SU-DHL-6 (cell line): Measurements from ENCODE around the gene CRYGN.
A peak's percentile ranks its signal among the peaks of the same experiment; 100 is the strongest.

ENCODE experiments used
- H2AFZ ChIP-seq: fragments of 200-600 bp; sonication (generic); 2 replicates; pipeline ENCODE4 v1.6.1; 2014; ENCODE audit warnings: low read depth, mild to moderate bottlenecking, moderate library complexity, mixed read lengths, antibody characterized with exemption, low read length; ENCODE audit not compliant: severe bottlenecking
- H3F3A ChIP-seq: fragments of 200-600 bp; shearing (Covaris generic); 2 replicates; pipeline ENCODE4 v1.6.0; 2016; ENCODE audit warnings: antibody characterized with exemption, mild to moderate bottlenecking; ENCODE audit not compliant: insufficient read depth
- H3K27ac ChIP-seq: fragments of 200-600 bp; sonication (generic); 2 replicates; pipeline ENCODE4 v1.5.1; 2016; ENCODE audit warnings: low read depth, mild to moderate bottlenecking, low read length, moderate library complexity, mixed read lengths
- H3K27me3 ChIP-seq: fragments of 200-600 bp; sonication (generic), shearing (Covaris generic); 2 replicates; pipeline ENCODE4 v1.6.0; 2014; ENCODE audit warnings: mild to moderate bottlenecking, low read length
- H3K36me3 ChIP-seq: fragments of 200-600 bp; sonication (generic); 2 replicates; pipeline ENCODE4 v1.6.1; 2014; ENCODE audit warnings: mild to moderate bottlenecking, low read length, mixed read lengths
- H3K4me2 ChIP-seq: fragments of 300-600, 200-600 bp; shearing (Covaris generic), sonication (generic); 2 replicates; pipeline ENCODE4 v1.6.0; 2014; ENCODE audit warnings: low read length, low read depth, mild to moderate bottlenecking; ENCODE audit not compliant: poor library complexity, severe bottlenecking
- H3K4me3 ChIP-seq: fragments of 200-600 bp; sonication (generic); 2 replicates; pipeline ENCODE4 v1.5.1; 2014; ENCODE audit warnings: antibody characterized with exemption, low read length, mild to moderate bottlenecking, mixed read lengths; ENCODE audit not compliant: insufficient read depth, poor library complexity, severe bottlenecking
- H3K79me2 ChIP-seq: fragments of 200-600 bp; sonication (generic); 2 replicates; pipeline ENCODE4 v1.6.1; 2014; ENCODE audit warnings: mild to moderate bottlenecking, low read length, moderate library complexity; ENCODE audit not compliant: insufficient read depth
- H3K9ac ChIP-seq: fragments of 200-600 bp; sonication (generic); 2 replicates; pipeline ENCODE4 v1.7.0; 2014; ENCODE audit warnings: mild to moderate bottlenecking, low read length
- H3K9me2 ChIP-seq: fragments of 200-600 bp; sonication (generic); replicated peaks from 2 replicates; pipeline ENCODE4 v1.6.1; 2014; ENCODE audit warnings: low read length; ENCODE audit not compliant: insufficient read depth
- H3K9me3 ChIP-seq: fragments of 200-600 bp; sonication (generic); 2 replicates; pipeline ENCODE4 v1.6.1; 2014; ENCODE audit warnings: low read length, mixed read lengths; ENCODE audit not compliant: insufficient read depth
- H4K20me1 ChIP-seq: fragments of 200-600 bp; sonication (generic); 2 replicates; pipeline ENCODE4 v1.6.1; 2014; ENCODE audit warnings: low read depth, mild to moderate bottlenecking, antibody characterized with exemption, low read length, moderate library complexity, mixed read lengths
- CTCF ChIP-seq: fragments of 200-600 bp; sonication (generic); IDR thresholded peaks from one replicate; pipeline ENCODE4 v1.5.1; 2017; ENCODE audit warnings: antibody characterized with exemption, mild to moderate bottlenecking, low read length, moderate library complexity; ENCODE audit not compliant: insufficient read depth, poor library complexity, severe bottlenecking
- EZH2phosphoT487 ChIP-seq: fragments of 200-600 bp; sonication (generic), shearing (Covaris generic); conservative IDR thresholded peaks from 2 replicates; pipeline ENCODE4 v1.6.1; 2018; ENCODE audit warnings: mild to moderate bottlenecking, antibody characterized with exemption, low read length, moderate library complexity, mixed read lengths

Gene CRYGN

GRCh38 chr7:151383638-151384351, 56.1 kb downstream of the CRYGN start:
- Histone ChIP-seq H3K27ac (no peak overlapping the region), H3K36me3 (no peaks in the 10 kb centered on the region), H2AFZ (no peak overlapping the region), H3K4me2 (no peak overlapping the region), H3K4me3 (no peak overlapping the region), H3F3A (0 out of 2 replicates have a peak, but pooled peaks cover 3% of the 10 kb centered on the region), H4K20me1 (no peaks in the 10 kb centered on the region), H3K9me2 (no peaks in the 10 kb centered on the region), H3K9ac (no peak overlapping the region), H3K27me3 (no peaks in the 10 kb centered on the region), H3K9me3 (no peaks in the 10 kb centered on the region), H3K79me2 (no peaks in the 10 kb centered on the region)
- TF ChIP-seq CTCF (no peak), EZH2phosphoT487 (no peak)

- 0 out of 2 replicates have a peak, but pooled peaks cover 3% of the 10 kb centered on the region for H3F3A ChIP-seq
- H3K79me2 ChIP-seq, result no peaks in the 10 kb centered on the region
- H3K9me2 ChIP-seq, result no peaks in the 10 kb centered on the region
- H3K9me3 ChIP-seq, result no peaks in the 10 kb centered on the region
- TF ChIP-seq CTCF (no peak), EZH2phosphoT487 (no peak)
- H3K27me3 ChIP-seq, result no peaks in the 10 kb centered on the region
- no peaks in the 10 kb centered on the region for H3K36me3 ChIP-seq
- H3K27ac ChIP-seq, result no peak overlapping the region
- no peak overlapping the region for H3K4me3 ChIP-seq
- no peak overlapping the region for H2AFZ ChIP-seq
- H3K4me2 ChIP-seq, result no peak overlapping the region
- H3K9ac ChIP-seq, result no peak overlapping the region
- no peaks in the 10 kb centered on the region for H4K20me1 ChIP-seq
Observed at GRCh38 chr7:151382079-151382885, 57.7 kb downstream of the CRYGN start.

- no peaks in the 10 kb centered on the region for H4K20me1 ChIP-seq
- peak overlapping the region; percentile 52 for H2AFZ ChIP-seq
- H3K9me3 ChIP-seq, result no peaks in the 10 kb centered on the region
- H3K27ac ChIP-seq, result peak overlapping the region; percentile 44
- H3F3A ChIP-seq, result 0 out of 2 replicates have a peak, but pooled peaks cover 3% of the 10 kb centered on the region
- peak overlapping the region; percentile 36 for H3K9ac ChIP-seq
- TF ChIP-seq CTCF, result no peak
- no peak for TF ChIP-seq EZH2phosphoT487
- H3K36me3 ChIP-seq, result no peaks in the 10 kb centered on the region
- no peaks in the 10 kb centered on the region for H3K27me3 ChIP-seq
- no peaks in the 10 kb centered on the region for H3K9me2 ChIP-seq
- H3K4me3 ChIP-seq, result no peak overlapping the region
- H3K79me2 ChIP-seq, result no peaks in the 10 kb centered on the region
- peak overlapping the region; percentile 55 for H3K4me2 ChIP-seq
Observed at GRCh38 chr7:151381348-151382078, 58.4 kb downstream of the CRYGN start.
